ACHN (cell line): ENCODE results near the gene CRYL1.
"Not testable (repeated sequence)": the region's sequence is repeated elsewhere in the genome, so short reads cannot be mapped to it uniquely, and the experiment has no call there.

Experiments used
- DNase-seq: peaks from one replicate; pipeline ENCODE4 v3.0.0-alpha.2; 2015
- in situ Hi-C: cut with HindIII; loops from 2 replicates; pipeline ENCODE4 v1.10.0; 2017; ENCODE audit warnings: low sequenced_read_pairs, low pct_ligation_motif_present, low pct_unique_long_range_greater_than_20kb

Gene CRYL1

GRCh38 chr13:20435616-20436368 lies 89.9 kb downstream of the CRYL1 start:
- DNase-seq = no peak
- in situ Hi-C loops = no loop called here

GRCh38 chr13:20434210-20434609 lies 91.4 kb downstream of the CRYL1 start:
- DNase-seq, in situ Hi-C loops: not testable (repeated sequence)

GRCh38 chr13:20431687-20432384 lies 93.8 kb downstream of the CRYL1 start:
- in situ Hi-C loops = no loop called here
- no peak for DNase-seq

GRCh38 chr13:20431080-20431479 lies 94.6 kb downstream of the CRYL1 start:
- no peak for DNase-seq
- in situ Hi-C loops = no loop called here

- no peak for DNase-seq
- in situ Hi-C loops = no loop called here
Observed at GRCh38 chr13:20430296-20430695, 95.4 kb downstream of the CRYL1 start.

- in situ Hi-C loops = no loop called here
Observed at GRCh38 chr13:20429682-20430081, 96.0 kb downstream of the CRYL1 start.

GRCh38 chr13:20428666-20429644 lies 96.7 kb downstream of the CRYL1 start:
- DNase-seq = no peak
- in situ Hi-C loops = no loop called here

More at GRCh38 chr13:20429682-20430081, 96.0 kb downstream of the CRYL1 start:
- no peak for DNase-seq

- in situ Hi-C loops = no loop called here
Observed at GRCh38 chr13:20426766-20427448, 98.8 kb downstream of the CRYL1 start.

GRCh38 chr13:20425819-20426219 lies 99.8 kb downstream of the CRYL1 start:
- in situ Hi-C loops = no loop called here
- DNase-seq = no peak

More at GRCh38 chr13:20426766-20427448, 98.8 kb downstream of the CRYL1 start:
- DNase-seq = no peak

GRCh38 chr13:20424949-20425348 lies 100.7 kb downstream of the CRYL1 start:
- in situ Hi-C loops = no loop called here
- DNase-seq = no peak

- in situ Hi-C loops = no loop called here
Observed at GRCh38 chr13:20424559-20424852, 101.2 kb downstream of the CRYL1 start.

GRCh38 chr13:20422362-20422761 lies 103.3 kb downstream of the CRYL1 start:
- no peak for DNase-seq
- in situ Hi-C loops = no loop called here

More at GRCh38 chr13:20424559-20424852, 101.2 kb downstream of the CRYL1 start:
- DNase-seq = no peak

GRCh38 chr13:20420938-20421337 lies 104.7 kb downstream of the CRYL1 start:
- DNase-seq = no peak
- in situ Hi-C loops = no loop called here

- DNase-seq = no peak
- in situ Hi-C loops = no loop called here
Observed at GRCh38 chr13:20418953-20419352, 106.7 kb downstream of the CRYL1 start.

GRCh38 chr13:20416223-20416745 lies 109.4 kb downstream of the CRYL1 start:
- in situ Hi-C loops = no loop called here

GRCh38 chr13:20415694-20416107 lies 110.0 kb downstream of the CRYL1 start:
- in situ Hi-C loops = no loop called here

More at GRCh38 chr13:20416223-20416745, 109.4 kb downstream of the CRYL1 start:
- no peak for DNase-seq

GRCh38 chr13:20415306-20415679 lies 110.4 kb downstream of the CRYL1 start:
- DNase-seq = no peak
- in situ Hi-C loops = no loop called here

More at GRCh38 chr13:20415694-20416107, 110.0 kb downstream of the CRYL1 start:
- no peak for DNase-seq
